IMR-90 (cell line): ENCODE measurements around the gene FIBCD1. TPM values are rescaled to one million over a fixed set of nuclear protein-coding genes. Genes with fewer than 3 reads are reported as not detected.

Experiments
- ATAC-seq: fragments of 200-7000 bp; cut with Tn5 transposase; 2 replicates; pipeline ENCODE4 v1.9.1; 2020; ENCODE audit warnings: low read depth, mild to moderate bottlenecking, moderate library complexity
- BruUV-seq: library from RNA; stranded (reverse); fragments of 400-500 nt; replicated peaks from 2 replicates; lab custom pipeline; 2021; lab: Mats Ljungman, UMichigan
- CTCF ChIA-PET: fragments of 300-600 bp; formaldehyde crosslinking; extraction: SDS; loops from one replicate; lab custom pipeline; 2021; ENCODE audit warnings: antibody characterized with exemption; lab: Yijun Ruan, JAX
- POLR2A ChIA-PET: fragments of 300-600 bp; sonication (Branson Sonifier 250); formaldehyde crosslinking; loops from one replicate; lab custom pipeline; 2022; ENCODE audit warnings: antibody characterized with exemption; ENCODE audit not compliant: unreplicated experiment; lab: Charles Lee
- DNase-seq: peaks from one replicate; pipeline ENCODE4 v3.0.0; 2013
- H2AFZ ChIP-seq: replicated peaks from 2 replicates; pipeline ENCODE3; 2013; ENCODE audit warnings: low read length, mild to moderate bottlenecking; ENCODE audit not compliant: poor library complexity
- H2AK5ac ChIP-seq: 2 replicates; pipeline ENCODE4 v1.6.1; 2013; ENCODE audit warnings: low read depth, low read length, inconsistent platforms
- H2AK9ac ChIP-seq: replicated peaks from 2 replicates; pipeline ENCODE3; 2013; ENCODE audit warnings: mild to moderate bottlenecking, low read depth, low read length, moderate library complexity; ENCODE audit not compliant: poor library complexity
- H2BK120ac ChIP-seq: 2 replicates; pipeline ENCODE4 v1.6.1; 2013; ENCODE audit warnings: low read depth, low read length, inconsistent platforms
- H2BK15ac ChIP-seq: 3 replicates; pipeline ENCODE4 v1.6.1; 2013; ENCODE audit warnings: low read depth, low read length, inconsistent platforms
- H2BK20ac ChIP-seq: 2 replicates; pipeline ENCODE4 v1.6.1; 2013; ENCODE audit warnings: low read depth, mild to moderate bottlenecking, inconsistent platforms, low read length, moderate library complexity
- H2BK5ac ChIP-seq: 2 replicates; pipeline ENCODE4 v1.6.1; 2013; ENCODE audit warnings: mild to moderate bottlenecking, low read depth, low read length, inconsistent platforms; ENCODE audit not compliant: poor library complexity, severe bottlenecking
- H3K14ac ChIP-seq: replicated peaks from 2 replicates; pipeline ENCODE4 v1.6.1; 2013; ENCODE audit warnings: low read depth, low read length, inconsistent platforms
- H3K18ac ChIP-seq: 2 replicates; pipeline ENCODE4 v1.6.1; 2013; ENCODE audit warnings: low read depth, low read length, control low read depth
- H3K23ac ChIP-seq: 2 replicates; pipeline ENCODE4 v1.6.1; 2013; ENCODE audit warnings: low read depth, low read length, inconsistent platforms
- H3K27ac ChIP-seq: 2 replicates; pipeline ENCODE4 v1.5.1; 2013; ENCODE audit warnings: mild to moderate bottlenecking, control low read depth, low read length; ENCODE audit not compliant: insufficient read depth
- H3K27me3 ChIP-seq: 2 replicates; pipeline ENCODE4 v1.6.1; 2013; ENCODE audit warnings: low read length; ENCODE audit not compliant: control insufficient read depth, insufficient read depth
- H3K36me3 ChIP-seq: 2 replicates; pipeline ENCODE4 v1.6.1; 2013; ENCODE audit warnings: low read length, mixed read lengths; ENCODE audit not compliant: control insufficient read depth, insufficient read depth
- H3K4ac ChIP-seq: 2 replicates; pipeline ENCODE4 v1.6.1; 2013; ENCODE audit warnings: low read depth, low read length, inconsistent platforms
- H3K4me1 ChIP-seq: 2 replicates; pipeline ENCODE4 v1.6.1; 2013; ENCODE audit warnings: low read length, mixed read lengths; ENCODE audit not compliant: control insufficient read depth, insufficient read depth
- H3K4me2 ChIP-seq: 2 replicates; pipeline ENCODE4 v1.6.1; 2013; ENCODE audit warnings: low read depth, mild to moderate bottlenecking, control low read depth, low read length, moderate library complexity
- H3K4me3 ChIP-seq: 2 replicates; pipeline ENCODE4 v1.5.1; 2013; ENCODE audit warnings: low read depth, mild to moderate bottlenecking, control low read depth, low read length, moderate library complexity; ENCODE audit not compliant: insufficient read depth
- H3K56ac ChIP-seq: 2 replicates; pipeline ENCODE4 v1.6.1; 2013; ENCODE audit warnings: low read length, inconsistent platforms; ENCODE audit not compliant: insufficient read depth; ENCODE audit errors: extremely low read depth
- H3K79me1 ChIP-seq, 2 experiments: 2 replicates each; pipeline ENCODE4 v1.6.1; 2013; ENCODE audit warnings: low read length in 2 of 2, inconsistent platforms in 1 of 2, low read depth in 1 of 2
- H3K9ac ChIP-seq: 2 replicates; pipeline ENCODE4 v1.6.1; 2013; ENCODE audit warnings: low read depth, low read length, control low read depth
- H3K9me1 ChIP-seq: 2 replicates; pipeline ENCODE4 v1.6.1; 2013; ENCODE audit warnings: low read length, inconsistent platforms; ENCODE audit not compliant: insufficient read depth
- H3K9me3 ChIP-seq: 2 replicates; pipeline ENCODE4 v1.6.1; 2013; ENCODE audit warnings: low read length; ENCODE audit not compliant: control insufficient read depth, insufficient read depth
- H4K20me1 ChIP-seq: 2 replicates; pipeline ENCODE4 v1.6.1; 2013; ENCODE audit warnings: low read length, inconsistent platforms; ENCODE audit not compliant: insufficient read depth
- H4K5ac ChIP-seq: 2 replicates; pipeline ENCODE4 v1.6.1; 2013; ENCODE audit warnings: mild to moderate bottlenecking, low read depth, low read length, control low read depth
- H4K8ac ChIP-seq, 2 experiments: 2 replicates each; pipeline ENCODE4 v1.6.1; 2013; ENCODE audit warnings: low read depth in 2 of 2, low read length in 2 of 2, control low read depth in 1 of 2, inconsistent platforms in 1 of 2
- H4K91ac ChIP-seq: 2 replicates; pipeline ENCODE4 v1.6.1; 2013; ENCODE audit warnings: low read depth, low read length, inconsistent platforms; ENCODE audit not compliant: insufficient read depth
- BHLHE40 ChIP-seq: fragments of 150-350 bp; IDR thresholded peaks from 2 replicates; pipeline ENCODE4 v1.6.1; 2016; ENCODE audit warnings: mild to moderate bottlenecking, low read depth, low read length
- CEBPB ChIP-seq: IDR thresholded peaks from 2 replicates; pipeline ENCODE4 v1.6.1; 2012; ENCODE audit warnings: low read depth, low read length, improper control_type of control experiment
- CHD1 ChIP-seq: IDR thresholded peaks from 2 replicates; pipeline ENCODE4 v1.6.1; 2012; ENCODE audit warnings: low read depth, low read length, improper control_type of control experiment
- ELK1 ChIP-seq: fragments of 150-350 bp; IDR thresholded peaks from 2 replicates; pipeline ENCODE4 v1.6.1; 2016; ENCODE audit warnings: low read depth, mild to moderate bottlenecking, low read length, moderate library complexity, borderline replicate concordance
- FOS ChIP-seq: fragments of 150-350 bp; IDR thresholded peaks from 2 replicates; pipeline ENCODE4 v1.6.1; 2016; ENCODE audit warnings: low read depth, low read length
- MAFK ChIP-seq: IDR thresholded peaks from 2 replicates; pipeline ENCODE4 v1.6.1; 2012; ENCODE audit warnings: low read depth, low read length, improper control_type of control experiment
- MAZ ChIP-seq: IDR thresholded peaks from 2 replicates; pipeline ENCODE4 v1.6.1; 2012; ENCODE audit warnings: low read depth, mild to moderate bottlenecking, low read length, improper control_type of control experiment, moderate library complexity, borderline replicate concordance
- MXI1 ChIP-seq: IDR thresholded peaks from 2 replicates; pipeline ENCODE4 v1.6.1; 2012; ENCODE audit warnings: low read depth, mild to moderate bottlenecking, low read length, moderate library complexity, borderline replicate concordance
- NFE2L2 ChIP-seq: fragments of 150-350 bp; IDR thresholded peaks from 2 replicates; pipeline ENCODE4 v1.6.1; 2016; ENCODE audit warnings: low read depth, mild to moderate bottlenecking, low read length
- POLR2A ChIP-seq: IDR thresholded peaks from 2 replicates; pipeline ENCODE4 v1.6.1; 2012; ENCODE audit warnings: mild to moderate bottlenecking, low read depth, low read length
- RAD21 ChIP-seq: IDR thresholded peaks from 2 replicates; pipeline ENCODE4 v1.6.1; 2012; ENCODE audit warnings: low read length, improper control_type of control experiment
- RCOR1 ChIP-seq: IDR thresholded peaks from 2 replicates; pipeline ENCODE4 v1.6.1; 2012; ENCODE audit warnings: mild to moderate bottlenecking, low read length, improper control_type of control experiment; ENCODE audit not compliant: insufficient replicate concordance
- RFX5 ChIP-seq: IDR thresholded peaks from 2 replicates; pipeline ENCODE4 v1.8.0; 2012; ENCODE audit warnings: low read depth, mild to moderate bottlenecking, low read length, moderate library complexity
- SMC3 ChIP-seq: fragments of 150-350 bp; IDR thresholded peaks from 2 replicates; pipeline ENCODE4 v1.6.1; 2016; ENCODE audit warnings: low read depth, mild to moderate bottlenecking, antibody characterized with exemption, low read length, moderate library complexity
- USF2 ChIP-seq: fragments of 150-350 bp; IDR thresholded peaks from 2 replicates; pipeline ENCODE4 v1.6.1; 2017; ENCODE audit warnings: mild to moderate bottlenecking, antibody characterized with exemption, low read length, low read depth
- WGBS, 2 experiments: methylation state at CpG; one replicate each; pipeline versions ENCODE4 v1.1.5 to v1.1.7; 2013; ENCODE audit warnings: missing lambda C conversion rate in 2 of 2; ENCODE audit not compliant: insufficient read length in 1 of 2; ENCODE audit errors: extremely low coverage in 2 of 2; 5-methylcytosine and 5-hydroxymethylcytosine counted together
- dilution Hi-C: fragments of 300-500 bp; cut with HindIII; formaldehyde crosslinking; loops from one replicate; pipeline ENCODE4 v1.14.3; 2018; ENCODE audit warnings: low sequenced_read_pairs; ENCODE audit not compliant: unreplicated experiment
- in situ Hi-C: fragments of 300-500 bp; cut with MboI; formaldehyde crosslinking; loops from 3 replicates; pipeline ENCODE4 v1.14.3; 2019; ENCODE audit warnings: low sequenced_read_pairs, inconsistent platforms, mixed read lengths
- intact Hi-C: fragments of 100-400 bp; cut with micrococcal nuclease; formaldehyde crosslinking; loops from 2 replicates; pipeline ENCODE4 v1.10.0; 2022
- polyA plus RNA-seq, 3 experiments: library from polyadenylated mRNA; depleted of rRNA; stranded (reverse); fragments of >200 nt; gene quantifications; 2 replicates each; pipeline ENCODE4 v1.2.3, GENCODE V29; 2012; ENCODE audit warnings: low replicate concordance in 1 of 3
- total RNA-seq: library from RNA; depleted of rRNA; stranded (reverse); fragments of >200 nt; gene quantifications from 2 replicates; pipeline ENCODE4 v1.2.3, GENCODE V29; 2012
- TF ChIP-seq, protein P1 (sequence below): conservative IDR thresholded peaks from 2 replicates; pipeline ENCODE4 v1.5.1; 2012; ENCODE audit warnings: mild to moderate bottlenecking, low read depth, low read length, improper control_type of control experiment

FIBCD1 gene
- total and polyA plus RNA-seq, 2 of the 4 experiments (the other 2 are of a cell fraction): 1.1 to 10.1 TPM

- Histone ChIP-seq H3K79me1 (no peaks in the 10 kb centered on the region), H3K56ac (no peak overlapping the region), H2BK15ac (no peak overlapping the region), H2BK120ac (no peak overlapping the region), H3K18ac (no peak overlapping the region), H3K9me1 (no peaks in the 10 kb centered on the region), H2BK5ac (no peak overlapping the region), H2BK20ac (no peak overlapping the region), H3K9me3 (no peaks in the 10 kb centered on the region), H3K4me3 (no peak overlapping the region), H3K27ac (no peak overlapping the region), H3K23ac (no peak overlapping the region), H4K20me1 (no peaks in the 10 kb centered on the region), H4K91ac (no peak overlapping the region), H3K36me3 (no peaks in the 10 kb centered on the region), H3K9ac (no peak overlapping the region), H3K4ac (no peak overlapping the region), H2AFZ (no peak overlapping the region), H4K8ac (no peak overlapping the region), H3K27me3 (no peaks in the 10 kb centered on the region), H3K14ac (no peak overlapping the region), H2AK5ac (no peak overlapping the region), H2AK9ac (no peak overlapping the region), H3K4me1 (peaks cover 2% of the 10 kb centered on the region; the same call in 1 of the 2 replicates), H4K5ac (no peak overlapping the region), H3K4me2 (no peak overlapping the region)
- BruUV-seq: no TSS peak
- in situ Hi-C loops: no loop called here
- POLR2A ChIA-PET: no interaction called here
- intact Hi-C loops: no loop called here
- no peak for DNase-seq
- 100% methylated on average over 1 of the region's 9 CpGs; no CpG with 5 or more reads in 1 of the 2 experiments for WGBS, 2 experiments
- dilution Hi-C loops: no loop called here
- TF ChIP-seq FOS (no peak), RFX5 (no peak), RAD21 (no peak), NFE2L2 (no peak), USF2 (no peak), MXI1 (no peak), RCOR1 (no peak), ELK1 (no peak), POLR2A (no peak), MAFK (no peak), BHLHE40 (no peak), MAZ (no peak), CHD1 (no peak), SMC3 (no peak), CEBPB (no peak)
- TF ChIP-seq, protein P1, sequence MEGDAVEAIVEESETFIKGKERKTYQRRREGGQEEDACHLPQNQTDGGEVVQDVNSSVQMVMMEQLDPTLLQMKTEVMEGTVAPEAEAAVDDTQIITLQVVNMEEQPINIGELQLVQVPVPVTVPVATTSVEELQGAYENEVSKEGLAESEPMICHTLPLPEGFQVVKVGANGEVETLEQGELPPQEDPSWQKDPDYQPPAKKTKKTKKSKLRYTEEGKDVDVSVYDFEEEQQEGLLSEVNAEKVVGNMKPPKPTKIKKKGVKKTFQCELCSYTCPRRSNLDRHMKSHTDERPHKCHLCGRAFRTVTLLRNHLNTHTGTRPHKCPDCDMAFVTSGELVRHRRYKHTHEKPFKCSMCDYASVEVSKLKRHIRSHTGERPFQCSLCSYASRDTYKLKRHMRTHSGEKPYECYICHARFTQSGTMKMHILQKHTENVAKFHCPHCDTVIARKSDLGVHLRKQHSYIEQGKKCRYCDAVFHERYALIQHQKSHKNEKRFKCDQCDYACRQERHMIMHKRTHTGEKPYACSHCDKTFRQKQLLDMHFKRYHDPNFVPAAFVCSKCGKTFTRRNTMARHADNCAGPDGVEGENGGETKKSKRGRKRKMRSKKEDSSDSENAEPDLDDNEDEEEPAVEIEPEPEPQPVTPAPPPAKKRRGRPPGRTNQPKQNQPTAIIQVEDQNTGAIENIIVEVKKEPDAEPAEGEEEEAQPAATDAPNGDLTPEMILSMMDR: no peak
- ATAC-seq: no peak
- CTCF ChIA-PET: interaction anchor here (1.6 kb wide), 1 partner anchor 9 kb away, joined by 4 read pairs; no protein-coding TSS in a partner anchor
These were observed 20.8 kb downstream of the FIBCD1 start for GRCh38 chr9:130918101-130918825.
